ENCODE measurements around the gene TEP1. TPM values are rescaled to one million over a fixed set of nuclear protein-coding genes. Genes with fewer than 3 reads are reported as not detected.

The TEP1 gene
- total RNA-seq, 1 experiment from 2014 or later, result 30.4 TPM

GRCh38 chr14:20377171-20377570 is 36.1 kb downstream of the TEP1 start:
- Mint-ChIP-seq H3K27me3 (ENCODE audit: unreplicated experiment) (no peaks in the 10 kb centered on the region), H3K4me1 (ENCODE audit: low read depth, unreplicated experiment) (no peaks in the 10 kb centered on the region), H3K4me3 (ENCODE audit: low read depth, unreplicated experiment) (no peak overlapping the region), H3K36me3 (ENCODE audit: insufficient read depth, unreplicated experiment) (peaks cover 39% of the 10 kb centered on the region), H3K9me3 (ENCODE audit: low read depth, unreplicated experiment) (no peaks in the 10 kb centered on the region), H3K27ac (ENCODE audit: unreplicated experiment) (no peak overlapping the region)
- TF ChIP-seq CTCF (IDR thresholded peaks at IDR 0.05; ENCODE audit: unreplicated experiment), result no peak
- CTCF ChIA-PET, result interaction anchor here (0.7 kb wide), 1 partner anchor 78 kb away, joined by 3 read pairs; the partner anchor contains the start of gene APEX1
- BruUV-seq (replicated peaks), result no TSS peak
- no peak for DNase-seq
- intact Hi-C loops (cut with micrococcal nuclease; ENCODE audit: unreplicated experiment), result no loop called here

GRCh38 chr14:20376071-20376588 is 37.2 kb downstream of the TEP1 start:
- Mint-ChIP-seq H3K4me1 (ENCODE audit: low read depth, unreplicated experiment) (no peaks in the 10 kb centered on the region), H3K27me3 (ENCODE audit: unreplicated experiment) (no peaks in the 10 kb centered on the region), H3K9me3 (ENCODE audit: low read depth, unreplicated experiment) (no peaks in the 10 kb centered on the region), H3K4me3 (ENCODE audit: low read depth, unreplicated experiment) (no peak overlapping the region), H3K36me3 (ENCODE audit: insufficient read depth, unreplicated experiment) (peaks cover 42% of the 10 kb centered on the region), H3K27ac (ENCODE audit: unreplicated experiment) (no peak overlapping the region)
- no TSS peak for BruUV-seq (replicated peaks)
- intact Hi-C loops (cut with micrococcal nuclease; ENCODE audit: unreplicated experiment), result no loop called here
- CTCF ChIA-PET, result no interaction called here
- TF ChIP-seq CTCF (IDR thresholded peaks at IDR 0.05; ENCODE audit: unreplicated experiment), result no peak
- DNase-seq, result no peak

GRCh38 chr14:20375471-20375870 is 37.8 kb downstream of the TEP1 start:
- DNase-seq, result no peak
- Mint-ChIP-seq H3K4me3 (ENCODE audit: low read depth, unreplicated experiment) (no peak overlapping the region), H3K27me3 (ENCODE audit: unreplicated experiment) (no peaks in the 10 kb centered on the region), H3K27ac (ENCODE audit: unreplicated experiment) (no peak overlapping the region), H3K4me1 (ENCODE audit: low read depth, unreplicated experiment) (no peaks in the 10 kb centered on the region), H3K9me3 (ENCODE audit: low read depth, unreplicated experiment) (no peaks in the 10 kb centered on the region), H3K36me3 (ENCODE audit: insufficient read depth, unreplicated experiment) (peaks cover 45% of the 10 kb centered on the region)
- TF ChIP-seq CTCF (IDR thresholded peaks at IDR 0.05; ENCODE audit: unreplicated experiment), result no peak
- no TSS peak for BruUV-seq (replicated peaks)
- CTCF ChIA-PET, result interaction anchor here (0.8 kb wide), 1 partner anchor 32 kb away, joined by 4 read pairs; the partner anchor contains the start of gene PARP2
- intact Hi-C loops (cut with micrococcal nuclease; ENCODE audit: unreplicated experiment), result no loop called here

GRCh38 chr14:20372796-20373195 is 40.5 kb downstream of the TEP1 start:
- Mint-ChIP-seq H3K9me3 (ENCODE audit: low read depth, unreplicated experiment) (no peaks in the 10 kb centered on the region), H3K4me3 (ENCODE audit: low read depth, unreplicated experiment) (no peak overlapping the region), H3K36me3 (ENCODE audit: insufficient read depth, unreplicated experiment) (peaks cover 55% of the 10 kb centered on the region), H3K4me1 (ENCODE audit: low read depth, unreplicated experiment) (no peaks in the 10 kb centered on the region), H3K27ac (ENCODE audit: unreplicated experiment) (no peak overlapping the region), H3K27me3 (ENCODE audit: unreplicated experiment) (no peaks in the 10 kb centered on the region)
- TF ChIP-seq CTCF (IDR thresholded peaks at IDR 0.05; ENCODE audit: unreplicated experiment), result no peak
- BruUV-seq (replicated peaks), result no TSS peak
- CTCF ChIA-PET, result no interaction called here
- DNase-seq, result no peak
- intact Hi-C loops (cut with micrococcal nuclease; ENCODE audit: unreplicated experiment), result no loop called here
